HG03066 (cell line): ENCODE data around the gene HERC5.
"Not testable (repeated sequence)": the region's sequence is repeated elsewhere in the genome, so short reads cannot be mapped to it uniquely, and the experiment has no call there.

Experiments
- ATAC-seq: cut with Tn5 transposase; IDR thresholded peaks from one replicate; pipeline ENCODE4 v1.9.1; 2021; ENCODE audit warnings: low read depth; ENCODE audit not compliant: unreplicated experiment

Gene HERC5

DNA sequence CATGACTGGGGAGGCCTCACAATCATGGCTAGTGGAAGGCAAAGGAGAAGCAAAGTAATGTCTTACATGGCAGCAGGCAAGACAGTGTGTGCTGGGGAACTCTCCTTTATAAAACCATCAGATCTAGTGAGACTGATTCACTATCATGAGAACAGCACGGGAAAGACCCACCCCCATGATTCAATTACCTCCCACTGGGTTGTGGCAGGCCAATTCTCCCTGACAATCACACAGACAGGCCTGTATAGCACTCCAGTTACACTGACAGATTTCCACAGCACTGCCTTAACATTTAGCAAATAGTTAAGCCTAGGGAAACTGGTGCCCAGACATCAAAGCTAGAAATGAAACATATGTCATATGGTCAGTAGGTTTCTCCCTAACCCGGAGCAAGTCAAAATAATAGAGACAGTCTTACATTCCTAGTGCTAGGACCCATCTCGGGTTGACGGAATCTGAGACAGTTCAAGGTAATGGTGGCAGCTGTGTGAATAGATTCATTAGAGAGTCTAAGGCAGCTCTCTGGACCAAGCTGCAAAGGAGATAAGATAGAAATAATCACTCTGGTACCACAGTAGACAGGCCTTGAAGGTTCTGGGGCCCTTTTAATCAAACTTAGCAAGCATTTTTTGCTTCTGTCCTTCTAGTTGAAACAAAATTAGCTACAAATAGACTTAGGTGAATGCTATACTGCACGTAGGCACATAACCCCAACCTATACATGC lies 9.4 kb upstream of the HERC5 start:
- no peak for ATAC-seq

DNA sequence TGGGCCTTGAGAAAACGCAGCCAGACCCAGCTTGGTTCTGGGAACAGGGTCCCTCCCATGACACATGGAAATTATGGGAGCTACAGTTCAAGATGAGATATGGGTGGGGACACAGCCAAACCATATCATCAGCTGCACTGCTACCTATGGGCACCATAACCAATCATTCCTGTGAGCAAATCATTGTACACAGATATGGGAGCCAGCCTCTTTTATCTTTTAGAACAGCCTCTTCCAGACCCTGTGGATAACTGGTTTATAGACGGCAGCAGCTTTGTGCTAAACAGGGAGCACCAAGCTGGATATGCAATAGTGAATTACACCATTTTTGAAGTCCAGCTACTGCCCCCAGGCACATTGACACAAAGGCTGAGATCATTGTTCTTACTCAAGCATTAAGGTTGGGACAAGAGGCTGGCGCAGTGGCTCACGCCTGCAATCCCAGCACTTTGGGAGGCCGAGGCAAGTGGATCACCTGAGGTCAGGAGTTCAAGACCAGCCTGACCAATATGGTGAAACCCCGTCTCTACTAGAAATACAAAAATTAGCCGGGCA lies 8.6 kb upstream of the HERC5 start:
- ATAC-seq = not testable (repeated sequence)

DNA sequence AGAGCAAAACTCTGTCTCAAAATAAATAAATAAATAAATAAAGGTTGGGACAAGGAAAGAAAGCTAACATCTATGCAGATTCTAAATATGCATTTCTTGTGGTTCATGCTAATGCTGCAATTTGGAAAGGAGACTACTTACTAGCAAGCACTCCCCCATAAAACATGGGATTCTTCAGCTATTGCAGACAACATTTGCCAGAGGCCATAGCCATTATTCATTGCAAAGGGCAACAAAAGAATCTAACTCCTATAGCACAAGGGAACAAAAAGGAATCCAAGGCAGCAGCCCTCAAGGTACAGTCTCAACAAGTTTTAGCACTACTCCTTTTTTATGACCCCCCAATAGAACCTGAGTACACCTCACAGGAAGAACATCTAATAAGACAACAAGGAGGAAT lies 8.0 kb upstream of the HERC5 start:
- no peak for ATAC-seq

DNA sequence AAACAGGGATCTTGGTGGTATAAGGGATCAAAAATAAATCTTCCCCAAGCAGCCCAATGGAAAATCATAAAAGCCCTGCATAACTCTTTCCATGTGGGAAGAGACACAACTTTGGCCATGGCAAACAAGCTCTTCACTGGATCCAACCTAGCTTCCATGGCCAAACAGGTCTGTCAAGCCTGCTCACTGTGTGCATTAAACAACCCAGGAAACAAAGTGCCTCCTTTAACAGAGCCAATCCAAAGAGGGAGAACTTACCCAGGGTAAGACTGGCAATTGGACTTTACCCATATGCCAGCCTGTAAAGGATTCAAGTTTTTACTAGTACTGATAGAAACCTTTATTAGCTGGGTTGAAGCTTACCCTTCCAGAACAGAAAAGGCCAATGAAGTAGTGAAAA lies 7.6 kb upstream of the HERC5 start:
- ATAC-seq = no peak

DNA sequence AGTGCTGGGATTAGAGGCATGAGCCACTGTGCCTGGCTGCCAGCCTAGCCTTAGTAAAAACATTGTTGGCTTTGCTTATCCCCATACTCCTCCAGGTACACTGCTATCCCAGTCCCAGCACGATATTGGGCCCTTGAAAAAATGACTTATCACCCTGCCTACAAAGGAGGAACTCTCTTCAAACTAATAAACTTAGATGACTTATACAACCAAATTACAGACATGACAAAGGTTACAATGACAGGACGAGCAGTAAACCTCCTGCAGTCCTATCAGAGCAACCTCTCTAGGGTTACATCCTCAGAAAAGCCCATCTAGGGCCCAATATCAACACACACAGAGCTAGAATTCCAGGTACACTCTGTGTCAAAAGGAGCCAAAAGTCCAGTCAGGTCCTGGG lies 5.7 kb upstream of the HERC5 start:
- no peak for ATAC-seq

DNA sequence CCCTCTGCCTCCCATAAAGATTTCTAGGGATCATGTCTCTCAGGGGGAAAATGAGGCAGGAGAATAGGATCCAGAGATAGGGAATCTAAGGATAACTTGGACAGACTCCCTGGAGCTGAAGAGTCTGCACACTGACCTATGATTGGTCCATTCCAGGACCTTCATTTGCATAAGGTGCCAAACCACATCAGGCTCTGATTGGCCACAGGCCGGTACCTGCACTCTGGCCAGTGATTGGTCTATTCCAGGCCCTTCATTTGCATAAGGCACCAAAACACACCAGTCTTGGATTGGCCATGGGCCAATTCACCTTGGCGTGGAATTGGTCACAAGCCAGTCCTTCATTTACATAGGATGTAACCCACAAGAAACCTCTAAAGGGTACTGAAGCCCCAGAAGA lies 4.0 kb upstream of the HERC5 start:
- ATAC-seq = no peak

DNA sequence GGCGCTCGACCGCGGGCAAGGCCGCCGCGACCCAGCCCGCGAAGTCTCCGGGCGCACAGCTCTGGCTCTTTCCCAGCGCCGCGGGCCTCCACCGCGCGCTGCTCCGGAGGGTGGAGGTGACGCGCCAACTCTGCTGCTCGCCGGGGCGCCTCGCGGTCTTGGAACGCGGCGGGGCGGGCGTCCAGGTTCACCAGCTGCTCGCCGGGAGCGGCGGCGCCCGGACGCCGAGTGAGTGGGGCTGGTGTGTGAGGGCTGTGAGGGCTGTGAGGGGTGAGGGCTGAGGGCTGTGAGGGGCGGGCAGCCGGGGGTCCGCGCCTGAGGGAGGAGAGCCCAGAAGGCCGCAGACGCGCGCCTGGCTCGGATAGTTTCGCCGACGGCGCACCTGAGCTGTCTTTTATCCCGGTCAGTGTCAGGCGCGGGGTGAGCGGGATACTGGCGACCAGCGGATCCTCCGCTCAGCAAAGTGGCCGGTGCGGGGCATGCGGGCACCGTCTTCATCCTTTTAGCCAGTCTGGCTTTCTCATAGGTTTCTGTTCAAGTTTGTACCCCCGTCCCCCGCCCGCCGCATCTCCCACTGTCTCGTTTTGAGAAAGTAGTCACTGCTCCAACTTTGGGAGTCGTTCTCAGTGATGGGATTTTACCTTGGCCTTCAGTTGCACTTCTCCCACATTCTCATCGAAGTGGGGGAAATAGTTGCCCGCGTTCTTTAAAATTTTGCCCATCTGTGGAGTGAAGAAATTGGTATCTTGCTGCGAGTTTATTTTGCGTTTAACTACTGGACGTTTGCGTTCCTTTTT lies 586 bp downstream of the HERC5 start:
- ATAC-seq = peak; percentile 29

DNA sequence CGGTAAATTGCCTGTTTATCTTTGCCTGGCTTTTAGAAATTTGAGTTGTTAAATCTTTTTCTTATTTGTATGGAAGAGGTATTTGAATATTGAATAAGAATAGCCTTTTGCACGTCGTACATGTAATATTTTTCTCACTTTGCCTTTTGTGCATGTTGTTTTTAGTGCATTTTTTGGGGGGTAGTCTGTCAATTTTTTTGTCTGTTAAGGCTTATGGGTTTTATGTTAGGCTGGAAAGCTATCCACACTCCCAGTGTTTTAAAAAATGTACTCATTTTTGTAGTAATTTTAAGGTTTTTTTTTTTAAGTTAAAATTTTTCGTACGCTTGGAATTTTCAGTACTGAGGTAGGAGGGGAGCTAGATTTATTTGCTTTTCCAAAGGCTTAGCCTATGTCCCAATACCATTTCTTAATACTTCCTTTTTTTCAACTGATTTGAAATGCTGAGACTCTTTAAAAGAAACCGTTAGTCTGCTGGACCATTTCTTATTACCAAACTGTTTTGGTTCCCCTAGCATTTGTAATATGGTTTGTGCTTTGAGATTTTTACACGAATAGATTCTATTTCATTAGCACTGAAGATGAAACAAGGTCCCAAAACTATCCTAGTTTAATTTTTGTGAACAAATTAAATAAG lies 1.3 kb downstream of the HERC5 start:
- no peak for ATAC-seq

DNA sequence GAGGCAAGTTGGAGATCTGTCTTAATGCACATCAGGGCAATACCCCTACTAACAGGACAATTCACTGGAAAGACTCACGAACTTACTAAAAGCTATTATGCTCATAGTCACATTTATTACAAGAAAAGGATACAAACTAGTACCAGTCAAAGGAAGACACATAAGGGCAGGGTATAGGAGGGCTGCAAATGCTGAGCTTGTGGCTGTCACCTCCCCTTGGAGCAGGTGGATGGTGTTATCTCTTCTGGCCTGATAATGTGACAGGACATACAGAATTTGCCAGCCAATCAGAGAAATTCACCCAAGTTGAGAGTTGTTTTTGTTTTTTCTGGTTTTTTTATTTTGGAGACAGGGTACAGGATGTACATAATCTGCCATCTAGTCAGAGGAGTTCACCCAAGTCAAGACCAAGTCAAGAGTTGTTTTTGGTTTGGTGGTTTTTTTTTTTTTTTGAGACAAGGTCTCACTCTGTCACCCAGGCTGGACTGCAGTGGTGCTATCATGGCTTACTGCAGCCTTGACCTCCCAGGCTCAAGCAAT lies 8.8 kb downstream of the HERC5 start:
- ATAC-seq = no peak

DNA sequence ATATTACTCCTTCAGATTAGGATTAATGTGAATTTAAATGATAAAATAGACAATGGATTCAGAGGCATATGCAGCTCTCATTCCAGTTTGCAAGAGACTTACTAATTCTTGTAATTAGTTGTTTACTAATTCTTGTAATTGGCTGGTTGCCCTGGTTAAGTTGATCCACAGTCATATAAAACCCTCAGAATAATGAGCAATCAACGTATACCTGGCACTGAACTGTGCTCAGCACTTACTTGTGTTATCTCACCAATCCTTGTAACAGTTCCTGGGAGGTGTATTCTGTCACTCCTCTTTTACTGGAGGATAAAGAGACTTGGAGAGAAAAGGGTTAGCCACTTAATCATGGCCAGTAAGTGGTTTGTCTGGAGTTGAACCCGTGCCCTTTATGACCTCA lies 10.5 kb downstream of the HERC5 start:
- no peak for ATAC-seq

DNA sequence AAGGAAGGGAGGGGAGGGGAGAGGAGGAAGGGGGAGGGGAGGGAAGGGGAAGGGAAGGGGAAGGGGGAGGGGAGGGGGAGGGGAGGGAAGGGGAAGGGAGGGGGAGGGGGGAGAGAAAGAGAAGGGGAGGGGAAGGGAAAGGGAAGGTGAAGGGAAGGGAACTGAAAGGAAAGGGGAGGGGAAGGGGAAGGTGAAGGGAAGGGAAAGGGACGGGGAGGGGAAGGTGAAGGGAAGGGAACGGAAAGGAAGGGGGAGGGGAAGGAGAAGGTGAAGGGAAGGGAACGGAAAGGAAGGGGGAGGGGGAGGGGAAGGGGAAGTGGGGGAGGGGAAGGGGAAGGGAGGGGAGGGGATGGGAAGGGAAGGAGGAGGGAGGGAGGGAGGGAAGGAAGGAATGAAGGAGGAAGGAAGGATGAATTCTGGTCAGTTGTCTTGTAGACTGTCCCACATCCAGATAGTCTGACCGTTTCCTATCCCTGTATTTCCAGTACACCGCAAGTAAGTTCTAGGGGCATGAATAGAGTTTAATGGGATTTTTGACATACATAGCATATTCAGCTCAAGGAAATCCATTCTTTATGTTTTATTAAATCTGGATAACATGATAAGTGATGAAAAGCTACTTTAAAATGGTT lies 20.4 kb downstream of the HERC5 start:
- no peak for ATAC-seq

DNA sequence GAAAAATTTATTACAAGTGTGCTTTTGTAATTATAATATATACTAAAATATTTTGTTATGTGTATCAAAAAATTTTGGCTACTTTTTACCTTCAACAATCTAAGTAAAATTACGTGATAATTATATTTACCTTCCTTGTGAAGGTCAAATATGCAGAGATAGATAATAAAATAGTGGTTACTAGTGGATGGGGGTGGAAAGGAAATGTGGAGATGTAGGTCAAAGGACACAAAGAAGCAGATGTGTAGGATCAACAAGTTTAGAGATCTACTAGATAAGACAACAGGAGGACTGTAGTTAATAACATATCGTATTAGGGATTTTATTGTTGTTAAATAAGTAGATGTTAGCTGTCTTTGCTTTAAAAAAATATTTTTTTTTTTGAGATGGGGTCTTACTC lies 21.3 kb downstream of the HERC5 start:
- no peak for ATAC-seq

DNA sequence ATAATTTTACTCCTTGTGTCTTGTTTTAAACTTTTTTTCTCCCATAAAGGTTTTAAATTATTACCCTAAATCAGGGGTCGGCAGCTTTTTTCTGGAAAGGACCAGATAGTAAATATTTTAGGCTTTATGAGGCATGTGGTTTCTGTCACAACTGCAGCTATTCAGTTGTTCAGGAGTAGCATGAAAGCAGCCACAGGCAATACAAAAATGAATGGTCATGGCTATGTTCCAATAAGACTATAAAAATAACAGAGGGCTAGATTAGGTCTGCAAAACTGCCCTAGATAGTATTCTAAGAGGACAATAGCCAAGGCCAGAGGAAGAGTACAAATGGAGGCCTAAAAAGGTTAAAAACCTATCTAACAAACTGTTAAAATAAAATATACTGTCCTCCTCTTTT lies 24.6 kb downstream of the HERC5 start:
- ATAC-seq = no peak

DNA sequence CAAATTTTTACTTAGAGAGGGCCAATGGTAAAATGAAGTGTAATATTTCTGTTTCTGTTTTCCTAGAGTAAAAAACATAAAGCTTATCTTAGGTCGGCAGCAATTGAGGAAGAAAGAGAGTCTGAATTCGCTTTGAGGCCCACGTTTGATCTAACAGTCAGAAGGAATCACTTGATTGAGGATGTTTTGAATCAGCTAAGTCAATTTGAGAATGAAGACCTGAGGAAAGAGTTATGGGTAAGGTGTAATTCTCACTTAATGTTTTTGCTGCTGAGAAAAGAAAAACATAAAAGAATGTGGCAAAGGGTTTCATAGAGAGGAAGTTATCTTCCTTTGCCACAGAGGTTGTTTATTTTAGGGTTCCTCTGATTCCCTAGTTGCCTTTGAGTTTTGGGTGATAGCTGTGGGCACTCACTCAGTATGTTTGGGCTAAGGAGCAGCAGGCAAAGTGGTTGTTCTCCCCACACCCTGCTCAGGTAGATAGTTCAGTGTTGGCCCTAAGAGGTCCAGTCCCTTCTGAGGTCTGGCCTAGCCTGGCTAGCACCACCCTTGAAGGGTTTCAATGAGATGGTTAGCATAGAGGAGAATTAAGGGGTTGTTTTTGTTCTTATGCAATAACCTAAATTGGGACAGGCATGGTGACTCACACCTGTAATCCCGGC lies 32.3 kb downstream of the HERC5 start:
- ATAC-seq = no peak

DNA sequence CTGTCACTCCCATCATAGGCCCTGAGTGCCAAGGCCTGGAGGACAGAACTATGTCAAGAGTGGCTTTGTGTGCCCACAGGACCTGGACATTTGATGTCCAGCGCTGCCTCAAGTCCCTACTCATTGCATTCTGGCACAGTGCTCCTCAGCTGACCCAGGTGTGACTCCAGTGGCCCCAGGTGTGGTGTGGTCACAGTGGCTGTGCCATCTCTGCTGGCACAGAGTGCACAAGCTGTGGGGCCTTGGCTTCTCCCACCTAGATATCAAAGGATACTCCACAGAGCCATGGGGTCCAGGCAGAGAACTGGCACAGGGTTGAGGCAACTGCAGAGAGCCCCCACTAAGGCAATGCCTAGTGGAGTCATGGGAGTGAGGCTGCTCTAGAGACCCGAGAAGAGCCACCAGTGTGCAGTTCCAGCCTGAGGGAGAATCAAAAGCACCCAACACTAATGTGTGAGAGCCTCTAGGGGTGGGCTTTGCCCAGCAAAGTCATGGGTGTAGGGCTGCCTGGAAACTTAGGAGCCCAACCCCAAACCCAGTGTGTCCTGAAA lies 41.0 kb downstream of the HERC5 start:
- ATAC-seq = no peak

DNA sequence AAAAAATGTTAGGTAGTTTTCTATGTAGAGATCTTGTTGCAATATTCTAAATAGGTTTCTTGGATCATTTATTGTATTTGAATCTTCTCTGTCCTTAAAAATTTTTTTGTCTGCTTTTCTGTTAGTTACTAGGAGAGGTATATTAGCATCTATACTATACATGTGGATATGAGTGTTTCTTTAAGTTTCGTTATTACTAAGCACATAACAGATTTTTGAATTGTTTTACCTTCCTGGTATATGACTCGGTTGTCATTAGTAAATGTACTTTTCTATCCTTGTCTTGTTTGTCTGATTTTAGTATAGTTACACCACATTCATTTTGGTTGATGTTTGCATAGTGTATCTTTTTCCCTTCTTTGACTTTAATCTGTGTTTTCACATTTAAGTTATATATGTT lies 46.4 kb downstream of the HERC5 start:
- no peak for ATAC-seq

DNA sequence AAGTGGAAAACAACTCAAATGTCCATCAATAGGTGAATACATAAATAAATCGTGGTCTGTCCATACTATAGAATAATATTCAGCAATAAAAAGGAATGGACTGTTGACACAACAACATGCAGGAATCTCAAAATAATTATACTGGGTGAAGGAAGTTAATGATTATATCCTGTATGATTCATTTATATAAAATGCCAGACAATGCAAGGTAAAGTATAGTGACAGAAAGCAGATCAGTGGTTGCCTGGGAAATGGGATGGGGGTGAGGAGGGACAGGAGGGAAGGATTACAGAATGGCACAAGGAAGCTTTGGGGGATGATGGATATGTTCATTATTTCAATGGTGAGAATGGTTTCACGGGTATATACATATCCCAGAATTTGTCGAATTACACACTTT lies 54.3 kb downstream of the HERC5 start:
- no peak for ATAC-seq

DNA sequence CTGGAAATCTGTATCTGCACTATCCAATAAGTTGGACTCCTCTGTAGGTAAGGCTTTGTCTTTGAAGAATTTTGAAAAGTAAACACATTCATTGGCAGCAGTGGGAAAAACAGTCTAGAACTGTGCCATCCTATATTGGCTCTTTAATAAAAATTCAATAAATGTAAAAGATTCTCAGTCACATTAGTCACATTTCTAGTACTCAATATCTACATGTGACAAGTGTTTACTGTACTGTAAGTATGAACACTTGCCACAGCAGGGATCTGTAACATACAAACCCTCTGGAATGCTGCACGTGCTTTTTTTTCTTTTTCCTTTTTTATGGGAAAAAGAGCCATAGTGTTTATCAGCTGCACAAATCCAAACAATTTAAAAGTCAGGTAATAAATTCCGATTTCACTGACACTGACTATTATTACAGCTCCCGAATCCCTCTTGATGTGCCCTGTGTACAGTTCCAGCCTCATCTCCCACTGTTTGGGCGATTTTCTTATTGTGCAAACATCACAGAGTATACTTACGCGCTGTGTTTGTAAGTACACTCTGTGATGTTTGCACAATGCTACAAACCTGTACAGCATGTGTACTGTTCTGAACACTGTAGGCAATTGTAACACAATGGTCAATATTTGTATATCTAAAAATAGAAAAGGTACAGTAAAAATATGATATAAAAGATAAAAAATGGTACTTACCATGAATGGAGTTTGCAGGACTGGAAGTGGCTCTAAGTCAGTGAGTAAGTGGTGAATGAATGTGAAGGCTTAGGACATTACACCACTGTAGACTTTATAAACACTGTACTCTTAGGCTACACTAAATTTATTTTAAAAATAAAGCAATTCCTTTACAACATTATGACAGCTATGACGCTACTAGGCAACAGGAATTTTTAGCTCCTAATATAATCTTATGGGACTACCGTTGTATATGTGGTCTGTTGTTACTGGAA lies 57.9 kb downstream of the HERC5 start:
- no peak for ATAC-seq

DNA sequence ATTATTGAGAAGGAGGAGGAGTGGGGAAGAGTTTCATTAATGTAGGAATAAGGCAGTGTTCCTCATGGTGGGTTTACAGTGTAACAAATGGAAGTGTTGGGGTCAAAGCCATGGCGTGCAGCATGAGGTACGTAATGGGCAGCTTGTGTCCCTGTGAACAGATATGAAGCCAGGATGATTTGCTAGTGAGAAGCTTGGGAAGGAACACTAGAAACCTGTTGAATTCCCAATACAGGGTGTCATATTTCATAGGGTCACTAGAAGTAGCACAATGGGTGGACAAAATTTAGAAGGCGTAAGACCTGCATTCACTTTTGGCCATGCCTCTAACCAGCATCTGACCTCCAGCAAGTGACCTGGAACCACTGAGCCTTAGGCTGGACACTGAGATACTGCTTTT lies 59.8 kb downstream of the HERC5 start:
- no peak for ATAC-seq
